Amniotic stem cell (primary cell): ENCODE measurements around the gene ZNF467.

Source experiments
- DNase-seq: peaks from one replicate; lab custom pipeline; 2025; lab: John Stamatoyannopoulos, UW

Gene ZNF467

GRCh38 chr7:149727053-149727898 is 46.1 kb downstream of the ZNF467 start:
- no peak for DNase-seq

GRCh38 chr7:149725916-149726315 is 47.5 kb downstream of the ZNF467 start:
- DNase-seq, result no peak

DNA sequence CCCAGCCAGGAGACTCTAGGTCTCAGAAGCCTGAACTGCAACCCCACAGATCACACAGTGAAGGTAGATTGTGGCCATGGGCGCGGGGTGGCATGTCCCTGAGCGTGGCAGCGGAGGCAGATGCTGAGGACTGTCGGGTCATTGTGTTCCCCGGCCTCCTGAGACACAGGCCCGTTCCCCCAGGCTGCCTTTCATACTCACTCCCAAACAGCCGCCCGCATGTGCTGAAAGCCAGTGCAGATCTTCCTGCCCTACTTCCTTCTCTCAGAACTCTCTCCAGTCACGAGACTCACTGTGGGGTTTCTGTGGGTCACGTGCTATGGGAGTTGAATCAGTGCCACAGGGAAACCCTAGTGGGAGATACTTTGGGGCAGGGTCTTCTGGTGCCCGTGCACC is 48.0 kb downstream of the ZNF467 start:
- no peak for DNase-seq

DNA sequence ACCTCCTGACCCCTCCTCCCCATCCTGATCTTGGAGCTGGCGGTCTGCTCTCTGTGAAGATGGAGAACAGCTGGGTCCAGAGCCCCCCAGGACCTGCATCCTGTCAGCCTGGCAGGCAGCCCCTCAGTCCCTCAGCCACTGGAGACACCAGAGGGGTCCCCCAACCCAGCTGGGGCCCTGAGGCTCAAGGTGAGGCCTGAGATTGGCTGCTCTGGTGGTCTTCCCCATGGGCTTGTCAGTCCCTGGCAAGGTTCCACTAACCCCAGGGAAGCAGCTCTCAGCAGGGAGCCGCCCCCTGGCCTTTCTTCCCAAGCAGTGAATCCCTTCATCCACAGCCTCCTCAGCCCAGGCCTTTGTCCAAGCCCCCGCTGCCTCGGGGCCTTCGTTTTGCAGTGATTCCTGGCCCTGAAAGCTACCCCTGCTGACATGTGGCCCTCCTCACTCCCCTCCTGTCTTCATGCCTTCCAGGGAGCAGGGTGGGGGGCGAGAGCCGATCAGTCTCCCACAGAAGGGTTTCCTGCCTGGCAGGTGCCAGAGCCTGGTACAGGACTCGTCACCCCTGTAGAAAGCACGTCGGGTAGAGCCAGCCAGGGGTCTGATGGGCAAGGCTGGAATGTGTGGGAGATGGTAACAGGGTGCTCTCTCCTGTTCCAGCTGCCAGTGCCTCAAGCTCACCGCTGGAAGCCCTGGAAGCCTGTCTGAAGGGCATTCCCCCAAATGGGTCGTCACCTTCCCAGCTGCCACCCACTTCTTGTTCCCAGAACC is 48.5 kb downstream of the ZNF467 start:
- DNase-seq, result no peak

DNA sequence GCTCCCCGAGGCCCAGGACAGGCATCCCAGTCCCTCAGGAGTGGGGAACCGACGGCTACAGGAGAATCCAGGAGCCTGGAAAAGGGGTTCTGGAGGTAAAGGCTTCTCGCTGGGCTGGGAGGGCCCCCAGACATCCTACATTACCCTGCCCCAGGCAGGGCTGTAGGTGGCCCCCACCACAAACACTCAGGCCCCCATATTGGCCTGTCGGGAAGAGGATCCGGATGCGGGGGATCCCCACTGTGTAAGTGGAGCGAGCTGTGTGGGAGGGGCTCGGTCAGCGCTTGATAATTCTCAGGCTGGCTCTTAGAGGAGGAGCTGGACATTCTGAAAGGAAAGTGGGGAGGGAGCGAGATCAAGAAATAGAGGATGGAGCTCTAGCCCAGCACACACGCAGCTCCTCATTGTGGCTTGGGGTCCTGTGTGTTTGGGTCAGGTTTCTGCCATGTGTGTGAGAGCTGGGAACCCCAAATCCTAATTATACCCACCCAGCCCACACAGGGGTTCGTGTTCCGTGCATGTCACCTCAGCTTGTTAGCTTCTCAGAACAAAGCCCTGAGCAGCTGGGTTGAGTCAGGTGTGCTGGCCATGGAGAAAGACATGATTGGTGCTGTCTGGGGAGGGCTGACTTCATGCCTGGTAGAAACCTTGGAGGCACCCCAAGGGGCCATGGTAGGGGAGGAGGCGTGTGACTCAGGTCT is 49.4 kb downstream of the ZNF467 start:
- no peak for DNase-seq

DNA sequence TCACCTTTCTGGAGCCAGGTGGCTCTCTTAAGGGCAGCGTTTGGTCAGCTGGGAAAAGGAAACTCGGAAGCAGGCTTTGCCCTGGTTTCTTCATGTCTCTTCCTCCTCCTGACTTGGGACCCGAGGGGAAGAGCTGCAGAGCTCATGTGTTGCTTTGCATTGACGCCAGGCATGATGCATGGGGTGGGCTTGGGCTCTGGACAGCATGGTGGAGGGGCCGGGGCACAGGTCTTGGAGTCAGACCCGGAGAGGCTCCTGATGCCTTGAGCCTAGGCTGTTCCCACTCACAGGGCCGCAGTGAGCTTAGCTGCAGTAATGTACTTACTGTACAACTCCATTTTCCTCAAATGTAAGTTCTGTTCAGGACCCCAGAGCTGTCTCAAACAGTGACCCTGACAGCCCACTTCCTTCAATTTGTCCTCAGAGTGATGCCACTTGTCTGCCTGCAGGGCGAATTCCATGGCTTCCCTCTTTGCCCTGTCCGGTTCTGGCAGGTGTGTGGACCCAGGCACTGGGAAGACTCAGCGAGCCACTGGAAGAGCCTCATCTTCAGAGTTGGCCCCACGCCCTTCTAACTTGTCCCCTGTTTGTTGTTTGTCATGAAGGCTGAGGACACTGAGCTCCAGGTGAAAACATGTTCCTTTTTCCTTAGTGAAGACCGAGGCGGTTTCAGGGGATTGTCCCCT is 50.2 kb downstream of the ZNF467 start:
- DNase-seq, result no peak

- no peak for DNase-seq
These were observed 50.9 kb downstream of the ZNF467 start for GRCh38 chr7:149722356-149722957.

GRCh38 chr7:149721084-149721601 is 52.2 kb downstream of the ZNF467 start:
- DNase-seq, result no peak

GRCh38 chr7:149720372-149721083 is 52.9 kb downstream of the ZNF467 start:
- DNase-seq, result no peak

DNA sequence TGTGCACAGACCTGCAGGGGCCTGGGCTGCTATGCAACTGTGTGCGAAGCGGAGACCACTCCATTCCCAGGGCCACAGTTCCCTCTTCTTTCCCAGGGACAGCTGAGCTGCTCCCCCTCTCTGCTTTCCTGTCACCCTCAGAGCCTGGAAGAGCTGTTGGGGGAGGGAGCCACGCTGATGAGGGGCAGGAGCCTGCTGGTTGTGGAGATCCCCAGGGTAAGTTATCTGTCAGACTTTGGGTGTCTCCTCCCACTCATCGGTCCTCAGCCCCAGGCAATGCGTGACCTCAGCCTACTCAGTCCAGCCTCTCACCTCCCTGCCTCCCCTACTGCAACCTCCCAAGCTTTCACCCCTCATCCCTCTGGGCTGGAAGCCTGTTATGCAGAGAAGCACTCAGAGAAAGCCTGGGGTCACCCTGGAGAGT is 53.5 kb downstream of the ZNF467 start:
- no peak for DNase-seq

- DNase-seq, result no peak
These were observed 54.1 kb downstream of the ZNF467 start for GRCh38 chr7:149719050-149719899.

DNA sequence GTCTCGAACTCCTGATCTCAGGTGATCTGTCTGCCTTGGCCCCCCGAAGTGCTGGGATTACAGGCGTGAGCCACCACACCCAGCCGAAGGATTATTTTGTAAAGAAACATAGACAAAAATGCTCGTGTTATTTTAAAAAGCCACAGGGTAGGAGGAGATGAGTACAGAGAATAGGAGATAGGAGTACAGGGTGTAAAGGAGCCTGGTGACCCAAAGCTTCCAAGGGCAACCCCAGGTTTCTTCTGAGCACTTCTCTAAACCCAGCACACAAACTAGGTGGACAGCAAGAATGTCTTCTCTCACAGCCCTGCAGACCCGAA is 54.7 kb downstream of the ZNF467 start:
- DNase-seq, result no peak

GRCh38 chr7:149717481-149717880 is 55.9 kb downstream of the ZNF467 start:
- no peak for DNase-seq

- no peak for DNase-seq
These were observed 56.5 kb downstream of the ZNF467 start for GRCh38 chr7:149716932-149717307.

DNA sequence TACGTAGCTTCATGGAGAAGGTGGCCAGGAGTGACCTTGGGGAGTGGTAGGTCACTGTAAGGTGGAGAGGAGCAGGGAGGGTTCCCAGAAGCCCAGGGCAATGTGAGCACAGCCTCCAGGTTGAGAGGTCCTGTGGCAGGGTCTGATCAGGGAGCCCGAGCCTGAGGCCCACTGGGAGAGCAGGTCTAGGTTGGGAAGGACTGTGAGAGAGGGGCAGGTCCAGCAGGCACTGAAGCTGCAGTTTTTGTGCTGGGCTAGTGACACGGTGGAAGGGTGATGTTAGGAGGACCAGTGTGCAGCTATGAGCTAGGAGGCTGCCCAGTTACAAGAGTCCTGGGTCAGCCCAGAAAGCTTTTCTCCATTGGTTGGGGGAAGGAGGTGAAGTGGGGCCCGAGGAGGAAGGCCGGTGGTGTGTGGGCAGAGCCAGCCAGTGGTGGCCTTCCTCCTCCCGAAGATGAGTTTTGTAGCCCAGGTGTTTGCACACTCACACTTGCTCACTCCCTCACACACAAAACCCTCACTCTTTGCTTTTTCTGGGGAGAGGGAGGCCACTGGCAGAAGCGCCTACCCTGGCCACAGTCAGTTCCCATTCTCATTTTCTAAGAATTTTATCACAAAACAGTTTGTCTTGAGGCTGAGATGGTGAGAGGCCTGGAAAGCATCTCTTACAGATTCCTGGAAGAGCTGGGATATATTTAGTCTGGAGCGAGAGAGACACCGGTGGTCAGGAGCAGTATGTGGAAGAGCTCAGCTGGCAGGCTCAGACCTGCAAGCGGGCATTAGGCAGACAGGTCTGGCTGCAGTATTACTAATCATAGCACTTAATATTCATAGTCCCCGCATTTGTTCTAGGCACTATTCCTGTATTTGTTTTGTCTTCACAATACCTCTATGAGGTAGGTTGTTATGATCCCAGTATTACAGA is 57.1 kb downstream of the ZNF467 start:
- no peak for DNase-seq

DNA sequence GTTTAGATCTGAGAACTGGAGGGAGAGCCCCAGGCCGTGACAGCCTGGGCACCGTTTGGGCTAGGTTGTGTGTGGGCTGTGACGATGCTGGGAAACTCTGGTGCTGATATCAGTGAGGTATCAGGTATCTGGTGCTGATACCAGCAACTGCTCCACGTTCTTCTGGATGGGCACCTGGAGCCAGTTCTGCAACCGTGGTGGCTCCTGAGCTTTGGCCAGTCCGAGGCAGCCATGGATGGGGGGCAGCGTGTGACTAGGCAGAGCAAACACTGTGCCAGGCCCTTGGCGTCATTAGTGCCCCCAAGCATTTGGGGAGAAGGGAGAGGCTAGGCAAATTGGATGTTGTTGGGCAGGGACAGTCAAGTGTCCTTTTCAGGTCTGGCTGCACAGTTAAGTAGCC is 57.9 kb downstream of the ZNF467 start:
- no peak for DNase-seq

- DNase-seq, result no peak
These were observed 58.4 kb downstream of the ZNF467 start for GRCh38 chr7:149714910-149715471.
